ENCODE measurements around the gene DIS3L2. TPM values are rescaled to one million over a fixed set of nuclear protein-coding genes. Genes with fewer than 3 reads are reported as not detected.
A peak's percentile ranks its signal among the peaks of the same experiment; 100 is the strongest.
"Not testable (repeated sequence)": the region's sequence is repeated elsewhere in the genome, so short reads cannot be mapped to it uniquely, and the experiment has no call there.

Gene DIS3L2
- total RNA-seq, 1 donor from 2014 or later, result 17.0 TPM

DNA sequence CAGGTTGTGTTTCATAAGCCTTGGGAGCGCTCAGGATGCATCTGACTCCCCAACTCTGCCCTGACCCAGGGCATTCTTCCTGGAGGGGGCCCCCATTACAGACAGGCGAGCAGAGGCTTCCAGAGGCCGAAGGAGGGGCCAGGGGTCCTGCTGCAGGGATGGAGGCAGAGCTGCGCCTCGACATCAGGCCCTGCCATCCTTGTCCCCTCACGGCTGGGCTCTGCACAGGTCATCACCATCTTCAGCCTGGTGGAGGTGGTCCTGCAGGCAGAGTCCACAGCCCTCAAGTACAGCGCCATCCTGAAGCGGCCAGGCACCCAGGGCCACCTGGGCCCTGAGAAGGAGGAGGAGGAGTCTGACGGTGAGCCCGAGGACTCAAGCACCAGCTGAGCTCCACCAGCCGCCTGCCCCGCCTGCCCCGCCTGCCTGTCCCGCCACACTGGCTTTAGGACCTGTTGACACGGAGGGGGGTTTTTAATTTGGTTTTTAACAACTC is 374.8 kb downstream of the DIS3L2 start:
- Histone ChIP-seq H3K36me3 (peaks cover 6% of the 10 kb centered on the region), H3K9me3 (replicated peaks) (no peaks in the 10 kb centered on the region), H3K4me1 (peaks cover under 1% of the 10 kb centered on the region), H3K27ac (replicated peaks) (no peak overlapping the region), H3K4me3 (no peak overlapping the region), H3K27me3 (ENCODE audit: low read depth) (no peaks in the 10 kb centered on the region)
- no peak for DNase-seq
- TF ChIP-seq CTCF (IDR thresholded peaks at IDR 0.05; ENCODE audit: borderline replicate concordance), result no peak
- intact Hi-C loops (cut with micrococcal nuclease), result no loop called here

DNA sequence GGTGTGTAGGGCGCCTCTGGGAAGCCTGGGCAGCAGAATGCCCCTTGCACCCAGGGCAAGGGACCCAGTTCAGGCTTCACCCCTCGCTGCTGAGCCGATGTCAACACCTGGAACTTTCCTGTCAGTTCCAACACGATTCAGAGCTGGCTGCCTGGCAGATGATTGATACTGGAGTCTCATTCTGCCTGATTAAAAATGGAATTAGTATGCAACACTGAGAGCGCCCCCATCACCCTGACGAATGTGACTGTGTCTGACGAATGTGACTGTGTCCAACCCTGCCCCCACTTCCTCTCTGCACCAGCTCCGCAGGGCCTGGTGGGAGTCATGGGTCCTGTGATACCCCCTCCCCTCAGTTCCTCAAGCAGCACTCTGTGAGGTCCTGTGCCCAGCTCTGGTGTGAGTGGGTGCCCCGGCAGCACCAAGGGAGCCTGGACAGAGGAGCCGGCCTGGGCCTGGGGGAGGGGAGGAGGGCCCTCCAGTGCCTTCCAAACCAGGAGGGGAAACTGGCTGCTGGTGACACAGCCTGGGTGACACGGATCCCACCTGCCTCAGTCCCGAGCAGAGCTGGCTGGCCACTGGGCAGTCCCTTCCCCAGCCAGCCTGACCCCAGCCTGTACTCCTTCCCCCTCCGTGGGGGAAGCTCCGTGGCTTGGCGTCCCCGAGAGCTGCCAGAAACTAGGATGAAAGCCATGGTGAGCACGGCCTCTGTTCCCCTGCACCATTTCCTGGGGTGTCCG is 375.6 kb downstream of the DIS3L2 start:
- H3K4me1 ChIP-seq, result no peaks in the 10 kb centered on the region
- H3K36me3 ChIP-seq, result peaks cover 6% of the 10 kb centered on the region
- DNase-seq, result peak; percentile 3
- no peaks in the 10 kb centered on the region for H3K27me3 ChIP-seq (ENCODE audit: low read depth)
- no peak overlapping the region for H3K4me3 ChIP-seq
- H3K27ac ChIP-seq (replicated peaks), result no peak overlapping the region
- TF ChIP-seq CTCF (IDR thresholded peaks at IDR 0.05; ENCODE audit: borderline replicate concordance), result no peak
- intact Hi-C loops (cut with micrococcal nuclease), result no loop called here
- H3K9me3 ChIP-seq (replicated peaks), result no peaks in the 10 kb centered on the region

GRCh38 chr2:232338094-232338758 is 376.7 kb downstream of the DIS3L2 start:
- H3K9me3 ChIP-seq (replicated peaks); H3K36me3 ChIP-seq; intact Hi-C loops (cut with micrococcal nuclease); H3K27me3 ChIP-seq (ENCODE audit: low read depth); H3K4me3 ChIP-seq; H3K4me1 ChIP-seq; H3K27ac ChIP-seq (replicated peaks): not testable (repeated sequence)
- DNase-seq, result peak; percentile 10

GRCh38 chr2:232338759-232339106 is 377.2 kb downstream of the DIS3L2 start:
- no peak for DNase-seq
- intact Hi-C loops (cut with micrococcal nuclease), result no loop called here
- H3K36me3 ChIP-seq, result peaks cover 6% of the 10 kb centered on the region
- H3K27me3 ChIP-seq (ENCODE audit: low read depth), result no peaks in the 10 kb centered on the region
- no peak for TF ChIP-seq CTCF (IDR thresholded peaks at IDR 0.05; ENCODE audit: borderline replicate concordance)
- no peak overlapping the region for H3K4me3 ChIP-seq
- H3K9me3 ChIP-seq (replicated peaks), result no peaks in the 10 kb centered on the region
- no peak overlapping the region for H3K27ac ChIP-seq (replicated peaks)
- no peaks in the 10 kb centered on the region for H3K4me1 ChIP-seq

GRCh38 chr2:232339121-232340081 is 377.9 kb downstream of the DIS3L2 start:
- no peak for TF ChIP-seq CTCF (IDR thresholded peaks at IDR 0.05; ENCODE audit: borderline replicate concordance)
- peaks cover 6% of the 10 kb centered on the region for H3K36me3 ChIP-seq
- H3K4me1 ChIP-seq, result no peaks in the 10 kb centered on the region
- peak; percentile 11 for DNase-seq
- no peak overlapping the region for H3K27ac ChIP-seq (replicated peaks)
- no peaks in the 10 kb centered on the region for H3K9me3 ChIP-seq (replicated peaks)
- H3K27me3 ChIP-seq (ENCODE audit: low read depth), result no peaks in the 10 kb centered on the region
- H3K4me3 ChIP-seq, result no peak overlapping the region
- intact Hi-C loops (cut with micrococcal nuclease), result no loop called here

Data from left ventricle myocardium inferior (tissue), 1 donor.